ENCODE data around the gene PDCD1LG2.
"Not testable (repeated sequence)": the region's sequence is repeated elsewhere in the genome, so short reads cannot be mapped to it uniquely, and the experiment has no call there.

The PDCD1LG2 gene

DNA sequence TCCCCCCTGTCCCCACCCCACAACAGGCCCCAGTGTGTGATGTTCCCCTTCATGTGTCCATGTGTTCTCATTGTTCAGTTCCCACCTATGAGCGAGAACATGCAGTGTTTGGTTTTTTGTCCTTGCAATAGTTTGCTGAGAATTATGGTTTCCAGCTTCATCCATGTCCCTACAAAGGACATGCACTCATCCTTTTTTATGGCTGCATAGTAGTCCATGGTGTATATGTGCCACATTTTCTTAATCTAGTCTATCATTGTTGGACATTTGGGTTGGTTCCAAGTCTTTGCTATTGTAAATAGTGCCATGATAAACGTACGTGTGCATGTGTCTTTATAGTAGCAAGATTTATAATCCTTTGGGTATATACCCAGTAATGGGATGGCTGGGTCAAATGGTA is 15.6 kb upstream of the PDCD1LG2 start:
- not testable (repeated sequence) for DNase-seq

DNA sequence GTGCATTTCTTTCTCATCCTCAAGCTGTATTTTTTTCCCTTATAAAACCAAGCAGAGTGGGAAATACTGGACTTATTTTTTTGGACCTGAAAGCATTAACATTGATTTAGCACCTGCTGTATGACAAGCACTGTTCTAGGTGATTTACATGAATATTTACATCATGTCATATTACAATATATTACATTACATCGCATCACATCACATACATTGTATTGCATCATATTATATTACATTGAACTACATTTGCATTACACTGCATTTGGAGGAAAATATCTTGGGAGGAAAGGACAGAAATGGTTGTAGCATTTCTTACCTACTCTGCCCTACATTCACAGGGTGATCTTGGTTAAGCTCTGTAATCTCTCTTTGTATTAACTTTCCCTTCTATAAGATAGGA is 11.2 kb upstream of the PDCD1LG2 start:
- DNase-seq, result no peak

DNA sequence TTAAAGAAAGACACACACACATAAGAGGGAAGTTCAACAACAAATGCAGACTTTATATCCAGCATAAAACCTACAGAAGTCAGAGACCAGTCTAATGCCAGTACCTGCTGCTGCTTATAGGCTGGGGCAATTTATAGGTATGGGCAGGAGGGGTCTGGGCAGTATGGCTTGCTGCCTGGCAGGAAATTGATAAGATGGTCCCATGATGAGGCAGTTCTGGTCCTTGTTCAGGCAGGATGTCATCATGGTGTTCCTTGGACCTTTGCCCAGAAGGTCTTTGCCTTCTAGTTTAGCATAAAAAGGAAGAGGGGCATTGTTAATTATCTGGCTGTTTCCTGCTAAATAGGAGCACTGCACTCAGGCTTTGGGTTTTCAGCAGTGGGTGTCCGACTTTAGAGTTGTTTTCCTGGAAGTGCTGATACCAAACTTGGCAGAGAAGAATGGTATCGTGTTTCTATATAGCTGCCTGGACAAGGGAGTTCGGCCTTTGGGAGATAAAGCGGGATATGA is 10.4 kb upstream of the PDCD1LG2 start:
- DNase-seq, result no peak

DNA sequence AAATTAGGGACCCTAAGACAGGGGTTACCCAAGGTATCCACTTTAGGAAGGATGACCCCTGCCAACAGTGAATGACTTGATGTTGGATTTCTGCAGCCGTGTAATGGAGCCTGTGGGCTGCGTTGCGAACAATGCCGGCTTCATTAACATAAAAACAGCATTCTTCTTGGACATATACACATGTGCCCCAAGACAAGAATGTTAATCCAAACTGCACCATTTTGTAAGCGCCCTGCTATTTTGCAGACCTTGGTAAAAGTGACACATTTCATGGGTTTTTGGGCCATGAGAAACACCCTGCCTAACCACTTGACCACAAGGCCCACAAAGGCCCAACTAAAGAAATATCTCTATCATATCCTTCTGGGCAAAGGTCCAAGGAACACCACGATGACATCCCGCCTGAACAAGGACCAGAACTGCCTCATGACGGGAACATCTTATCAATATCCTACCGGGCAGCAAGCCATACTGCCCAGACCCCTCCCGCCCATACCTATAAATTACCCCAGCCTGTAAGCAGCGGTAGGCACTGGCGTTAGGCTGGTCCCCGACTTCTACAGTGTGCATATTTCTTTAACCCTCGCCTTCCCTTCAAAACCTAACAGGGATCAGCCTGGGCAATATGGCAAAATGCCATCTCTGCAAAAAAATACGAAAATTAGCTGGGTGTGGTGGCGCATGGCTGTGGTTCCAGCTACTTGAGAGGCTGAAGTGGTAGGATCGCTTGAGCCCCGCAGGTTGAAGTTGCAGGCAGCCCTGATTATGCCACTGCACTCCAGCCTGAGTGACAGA is 9.7 kb upstream of the PDCD1LG2 start:
- DNase-seq, result no peak

DNA sequence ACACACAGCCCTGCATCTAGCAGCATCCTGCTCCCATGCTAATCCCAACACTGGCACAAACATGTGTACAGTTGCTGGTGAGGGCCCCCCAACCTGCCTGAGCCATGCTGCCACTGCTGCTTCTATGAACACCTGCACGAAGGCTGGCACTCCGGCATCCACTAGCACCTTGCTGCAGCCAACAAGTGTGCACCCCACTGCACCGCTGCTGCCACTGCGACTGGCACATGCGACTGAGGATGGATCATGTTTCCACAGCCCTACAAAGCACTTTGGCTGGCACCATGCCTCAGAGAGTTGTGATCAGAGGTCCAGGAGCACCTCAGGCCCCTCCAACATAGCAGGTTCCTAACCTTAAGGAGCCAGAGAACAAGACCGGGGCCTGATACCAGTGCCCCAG is 7.8 kb upstream of the PDCD1LG2 start:
- no peak for DNase-seq

DNA sequence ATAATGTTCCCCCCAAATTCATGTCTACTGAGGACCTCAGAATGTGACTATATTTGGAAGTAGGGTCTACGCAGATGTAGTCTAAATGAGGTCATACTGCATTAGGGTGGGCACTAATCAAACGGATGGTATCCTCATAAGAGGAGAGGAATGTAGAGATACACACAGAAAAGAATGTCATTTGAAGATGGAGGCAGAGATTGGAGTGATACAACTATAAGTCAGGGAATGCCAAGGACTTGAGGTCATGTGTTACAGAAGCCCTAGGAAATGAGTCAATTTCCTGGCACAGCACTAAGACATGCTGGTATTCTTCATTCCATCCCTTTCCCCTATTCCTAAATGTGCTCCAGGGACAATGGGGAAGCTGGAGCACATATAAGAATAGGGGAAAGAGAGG is 758 bp upstream of the PDCD1LG2 start:
- no peak for DNase-seq

DNA sequence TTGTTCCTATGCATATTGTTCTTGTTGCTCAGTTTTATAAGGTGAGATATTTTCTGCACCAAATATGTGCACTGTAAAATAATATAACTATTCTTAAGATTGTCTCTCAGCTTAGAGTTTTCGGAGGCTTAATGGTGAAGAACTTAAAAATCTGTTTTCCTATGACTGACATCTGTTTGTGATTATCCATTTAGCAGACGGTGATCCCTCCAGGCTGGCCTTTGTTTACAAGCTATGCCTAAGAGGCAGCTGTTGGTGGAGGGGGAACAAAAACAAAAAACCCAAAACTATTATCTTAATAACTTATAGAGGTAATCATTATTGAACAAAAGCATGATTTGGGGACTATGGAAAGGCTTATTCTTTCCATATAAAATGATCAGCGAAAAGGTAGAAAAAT is 658 bp downstream of the PDCD1LG2 start:
- DNase-seq, result no peak

DNA sequence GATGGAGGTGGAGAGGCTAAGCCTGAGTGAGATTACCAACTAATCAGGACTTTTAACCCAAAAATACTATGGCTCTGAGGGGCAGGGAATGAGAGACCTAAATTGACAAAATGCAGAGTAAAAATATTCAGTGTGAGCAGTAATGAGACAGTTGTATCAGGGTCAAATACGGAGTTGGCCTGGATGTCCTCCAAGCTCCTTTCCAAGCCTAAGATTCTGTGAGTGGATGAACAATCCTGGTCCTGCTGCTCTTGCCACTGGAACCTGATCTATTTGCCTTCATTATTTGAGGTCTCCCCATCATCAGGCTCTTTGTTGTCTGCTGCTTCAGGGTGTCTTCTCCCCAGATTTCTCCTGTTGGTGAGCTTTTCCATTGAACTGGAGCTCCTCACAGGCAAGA is 1.1 kb downstream of the PDCD1LG2 start:
- no peak for DNase-seq

DNA sequence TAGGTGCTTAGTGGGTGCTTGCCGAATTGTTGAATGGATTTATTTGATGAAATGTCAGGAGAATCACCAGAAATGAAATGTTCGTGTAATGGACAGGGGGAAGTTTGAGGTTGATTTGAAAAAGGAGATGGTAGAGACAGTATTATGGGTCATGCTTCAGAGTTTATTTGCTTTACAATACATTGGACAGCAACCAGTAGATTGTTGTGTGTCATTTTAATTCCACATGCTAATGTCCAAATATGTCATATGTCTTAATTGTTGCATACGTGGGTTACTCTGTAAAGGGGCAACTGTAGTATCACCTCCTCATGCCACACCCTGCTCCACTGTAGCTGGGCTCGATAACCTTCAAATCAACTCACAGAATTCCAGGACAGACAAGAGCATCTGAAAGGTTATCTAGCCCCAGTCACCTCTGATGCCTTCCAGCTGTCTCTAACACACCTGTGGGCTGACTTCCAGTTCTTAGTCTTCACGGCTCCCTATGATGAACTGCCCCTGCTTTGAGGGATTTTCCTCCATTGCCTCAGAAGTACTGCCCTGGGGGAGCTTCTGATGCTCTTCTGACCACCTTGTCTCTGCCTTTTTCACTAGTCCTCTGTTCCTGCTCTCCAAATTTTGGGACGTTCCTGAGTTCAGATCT is 1.7 kb downstream of the PDCD1LG2 start:
- DNase-seq, result no peak

DNA sequence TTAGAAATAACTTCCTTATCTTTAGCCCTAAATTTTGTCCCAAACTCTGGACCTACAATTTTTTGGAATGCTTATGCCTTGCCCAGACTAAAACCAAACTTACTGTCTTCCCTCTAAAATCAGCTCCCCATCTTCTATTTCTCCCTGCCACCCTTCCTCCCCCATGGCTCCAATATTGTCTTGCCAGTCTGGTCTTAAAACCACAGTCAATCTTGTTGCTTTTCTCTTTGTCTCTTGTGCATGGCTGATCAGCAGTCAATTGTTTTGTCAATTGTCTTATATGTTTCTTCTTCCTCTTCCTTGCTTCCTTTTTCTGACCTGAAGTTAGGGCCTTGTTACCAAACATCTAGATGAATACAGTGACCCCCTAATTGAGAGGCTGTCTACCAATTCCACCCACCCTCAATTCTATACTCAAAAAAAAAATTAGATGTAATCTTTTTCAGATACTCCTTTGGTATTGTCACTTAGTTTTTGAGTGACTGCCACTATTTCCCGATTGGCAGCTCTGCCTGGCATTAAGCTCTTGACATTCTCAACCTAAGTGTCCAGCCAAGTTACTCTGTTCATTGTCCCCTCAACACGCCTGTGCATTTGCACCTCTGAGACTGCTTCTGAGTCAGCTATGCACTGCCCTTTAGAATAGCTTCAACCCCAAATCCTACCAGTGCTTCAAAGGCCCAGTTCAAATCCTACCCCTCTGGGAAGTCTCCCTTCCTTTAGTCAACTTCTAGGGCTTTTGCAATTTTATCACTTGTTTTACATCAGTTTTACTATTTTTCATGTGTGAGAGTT is 2.5 kb downstream of the PDCD1LG2 start:
- no peak for DNase-seq

DNA sequence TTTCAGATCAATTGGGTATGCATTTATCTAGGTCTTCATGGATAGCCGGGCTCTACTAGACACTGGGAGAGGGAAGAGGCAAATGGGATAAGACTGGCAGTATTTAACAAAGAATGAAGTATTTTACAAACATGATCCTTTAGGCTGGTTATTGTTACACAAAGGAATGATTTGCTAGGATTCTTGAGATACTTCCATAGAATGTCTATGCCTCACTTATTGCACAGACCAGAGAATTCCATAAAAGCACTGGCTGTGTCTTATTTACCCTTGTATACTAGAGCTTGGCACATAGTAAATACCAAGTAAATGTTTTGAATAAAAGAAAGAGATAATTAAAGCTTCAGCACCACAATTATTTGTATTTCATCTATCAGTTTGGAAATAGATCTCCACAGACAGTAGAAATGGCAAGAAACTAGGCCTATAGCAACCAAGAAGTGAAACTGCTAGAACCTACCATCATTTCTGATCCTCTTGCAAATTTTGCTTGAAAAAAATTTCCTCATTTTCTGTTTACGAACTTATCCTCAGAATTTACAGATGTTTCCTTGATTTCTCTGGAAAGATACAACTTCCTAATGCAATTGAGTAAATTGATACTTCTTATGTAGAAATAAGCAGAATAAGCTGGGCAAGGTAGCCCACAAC is 3.8 kb downstream of the PDCD1LG2 start:
- DNase-seq, result no peak

DNA sequence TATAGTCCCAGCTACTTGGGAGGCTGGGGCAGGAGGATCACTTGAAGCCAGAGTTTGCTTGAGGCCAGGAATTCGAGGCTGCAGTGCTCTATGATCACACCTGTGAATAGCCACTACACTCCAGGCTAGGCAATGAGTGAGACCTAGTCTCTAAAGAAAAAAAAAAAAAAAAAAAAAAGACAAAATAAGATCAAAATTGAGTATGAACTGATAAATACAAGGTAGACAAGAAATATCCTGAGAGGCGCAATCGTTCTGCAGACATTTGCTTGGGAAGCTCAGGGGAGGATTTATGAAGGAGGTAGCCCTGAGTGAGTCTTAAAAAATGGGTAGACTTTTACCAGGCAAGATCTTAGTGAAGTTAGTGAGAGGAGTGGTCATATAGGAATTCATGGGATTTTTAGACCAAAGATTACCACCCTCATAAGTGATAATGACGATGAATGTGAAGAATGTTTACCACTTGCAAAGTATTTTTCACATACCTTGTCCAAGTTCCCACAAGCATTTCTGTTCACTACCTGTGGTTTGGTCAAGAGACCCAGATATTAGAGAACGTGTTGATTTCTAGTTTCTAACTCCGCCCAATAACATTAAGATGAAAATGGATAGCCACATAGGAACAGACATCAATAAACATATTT is 4.4 kb downstream of the PDCD1LG2 start:
- no peak for DNase-seq

DNA sequence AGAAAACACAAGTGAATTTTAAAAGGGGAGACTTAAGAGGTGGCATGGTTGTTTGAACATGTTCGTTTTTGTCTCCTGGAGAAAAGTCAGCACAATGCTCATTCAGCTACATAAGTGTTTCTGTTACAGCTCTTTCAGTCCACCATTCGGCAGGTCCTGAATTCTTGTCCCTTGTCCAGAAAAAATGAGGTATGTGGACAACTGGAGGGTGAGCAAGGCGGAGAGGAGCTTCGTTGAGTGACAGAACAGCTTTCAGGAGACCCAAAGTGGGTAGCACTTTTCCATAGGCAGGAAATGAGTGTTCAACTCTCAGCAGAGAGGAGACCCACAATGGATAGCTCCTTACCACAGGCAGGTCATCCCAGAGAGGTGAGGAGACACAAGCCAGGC is 4.9 kb downstream of the PDCD1LG2 start:
- no peak for DNase-seq

DNA sequence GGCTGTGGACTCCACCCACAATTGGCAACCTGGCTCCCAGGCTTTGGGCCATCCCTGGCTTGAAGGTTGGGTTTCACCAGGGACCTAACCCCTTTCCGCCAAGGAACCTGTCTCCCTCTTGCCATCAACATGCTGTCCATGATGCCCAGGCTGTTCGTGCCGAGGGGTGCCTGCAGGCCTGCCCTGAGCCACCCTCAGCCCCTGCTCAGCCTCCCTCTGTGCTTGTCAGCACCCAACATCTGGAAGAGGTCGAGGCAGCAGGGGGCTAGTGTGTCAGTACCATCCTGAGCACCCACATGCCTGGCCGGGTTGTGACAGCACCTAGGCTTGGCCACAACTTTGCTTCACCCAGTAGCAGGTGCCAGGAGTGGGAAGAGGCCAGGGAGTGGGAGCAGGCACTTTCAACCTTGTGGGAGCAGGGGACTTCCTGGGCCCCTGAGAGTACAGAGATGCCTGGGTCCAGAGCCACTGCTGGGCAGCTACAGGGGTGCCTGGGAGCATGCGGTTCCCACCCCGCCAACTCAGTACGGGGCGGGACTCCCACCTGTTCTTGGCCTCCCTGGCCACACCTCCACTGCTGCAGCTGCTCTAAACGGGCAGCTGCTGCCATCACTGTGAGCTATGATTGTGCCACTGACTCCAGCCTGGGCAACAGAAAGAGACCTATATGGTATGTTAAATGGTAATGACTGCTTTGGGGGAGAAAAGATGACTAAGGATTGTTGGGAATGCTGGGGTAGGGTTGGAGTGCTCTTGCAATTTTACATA is 6.3 kb downstream of the PDCD1LG2 start:
- no peak for DNase-seq

DNA sequence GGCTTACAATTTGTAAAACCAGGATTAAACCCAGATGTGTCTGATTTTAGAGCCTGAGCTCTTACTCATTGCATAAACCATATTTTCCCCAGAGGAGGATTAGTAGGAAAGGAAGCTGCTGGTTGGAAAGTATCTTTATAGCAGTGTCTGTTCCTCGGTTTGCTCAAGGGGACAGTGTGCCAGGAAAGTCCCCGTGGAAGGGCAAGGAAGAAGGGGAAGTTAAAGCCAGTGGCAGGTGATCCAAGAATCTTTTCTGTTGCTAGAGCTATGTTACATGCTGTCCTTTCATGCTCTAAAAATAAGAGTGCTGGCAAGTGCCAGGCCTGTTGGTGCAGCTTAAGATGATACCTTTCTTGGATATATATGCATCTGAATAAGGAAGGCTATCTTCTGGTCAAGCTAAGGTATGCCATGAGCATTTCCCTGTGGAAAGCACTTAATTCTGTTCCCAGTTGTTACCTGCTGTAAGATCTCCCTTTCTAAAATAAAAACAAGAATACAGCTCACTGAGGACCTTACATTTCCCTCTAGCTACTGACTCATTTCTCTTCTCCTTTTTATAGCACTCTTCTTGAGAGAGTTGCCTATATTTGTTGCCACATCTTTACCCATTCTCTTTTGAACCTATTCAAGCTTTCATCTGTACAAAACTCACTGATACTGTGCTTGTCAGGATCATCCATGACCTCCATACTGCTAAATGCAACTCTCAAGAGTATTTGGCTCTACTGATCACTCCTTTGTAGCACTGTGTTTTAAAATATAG is 8.0 kb downstream of the PDCD1LG2 start:
- DNase-seq, result no peak

DNA sequence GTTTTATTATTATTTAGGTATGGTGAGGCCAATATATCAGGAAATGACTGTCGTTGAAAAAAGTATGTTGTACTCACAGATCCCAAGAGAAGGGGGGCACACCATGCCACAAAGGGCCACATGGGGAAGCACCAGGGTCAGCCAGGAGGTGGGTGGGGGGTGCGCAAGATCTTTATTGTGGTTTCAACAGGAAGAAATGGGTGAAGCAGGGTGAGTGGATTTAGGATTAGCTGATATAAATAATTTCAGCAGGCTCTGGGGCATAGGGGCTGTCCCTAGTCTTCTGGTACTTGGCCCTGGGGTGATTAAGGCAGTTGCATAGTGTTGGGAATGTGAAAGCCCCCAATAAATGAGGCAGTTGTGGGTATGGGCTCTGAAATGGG is 8.6 kb downstream of the PDCD1LG2 start:
- no peak for DNase-seq

DNA sequence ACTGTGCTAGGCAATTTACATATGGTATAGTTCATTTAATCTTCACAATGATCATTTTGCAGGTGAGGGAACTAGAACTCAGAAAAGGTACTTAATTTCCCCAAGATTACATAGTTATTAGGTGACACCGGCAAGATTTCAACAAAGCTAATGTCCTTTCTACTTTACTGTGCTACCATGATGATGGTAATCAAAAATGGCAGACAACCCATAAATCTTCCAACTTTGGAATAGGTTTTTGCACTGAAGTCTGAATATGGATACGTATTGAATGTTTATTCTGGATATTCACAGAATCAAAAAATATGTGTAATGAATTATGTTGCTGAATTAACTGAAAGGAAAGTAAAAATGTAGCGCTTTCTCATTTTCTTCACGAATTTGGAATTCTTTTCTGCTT is 13.8 kb downstream of the PDCD1LG2 start:
- DNase-seq, result no peak

DNA sequence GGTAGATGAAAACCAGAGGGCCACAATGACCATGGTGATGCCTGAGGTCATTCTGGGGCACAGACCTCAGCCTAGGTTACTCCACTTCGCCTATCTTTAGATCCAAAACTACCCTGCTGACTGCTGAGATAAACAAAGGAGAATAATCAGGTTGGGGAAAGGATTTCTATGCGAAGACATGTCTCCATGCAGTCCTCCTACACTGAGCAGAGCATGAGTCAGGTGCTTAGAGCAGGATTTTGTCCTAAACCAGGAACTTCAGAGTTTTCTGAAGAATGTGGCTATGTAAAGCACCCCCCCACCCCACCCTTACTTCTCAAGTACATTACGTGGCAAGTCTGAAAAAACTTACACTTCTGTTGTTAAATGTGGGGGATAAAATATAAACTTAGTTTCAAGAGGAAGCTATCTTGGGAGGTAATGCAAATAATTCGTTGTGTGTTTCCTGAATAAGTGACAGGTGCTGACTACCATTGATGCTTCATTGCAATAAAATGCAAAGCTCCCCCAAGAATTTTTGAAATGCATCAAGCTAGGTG is 19.4 kb downstream of the PDCD1LG2 start:
- no peak for DNase-seq

DNA sequence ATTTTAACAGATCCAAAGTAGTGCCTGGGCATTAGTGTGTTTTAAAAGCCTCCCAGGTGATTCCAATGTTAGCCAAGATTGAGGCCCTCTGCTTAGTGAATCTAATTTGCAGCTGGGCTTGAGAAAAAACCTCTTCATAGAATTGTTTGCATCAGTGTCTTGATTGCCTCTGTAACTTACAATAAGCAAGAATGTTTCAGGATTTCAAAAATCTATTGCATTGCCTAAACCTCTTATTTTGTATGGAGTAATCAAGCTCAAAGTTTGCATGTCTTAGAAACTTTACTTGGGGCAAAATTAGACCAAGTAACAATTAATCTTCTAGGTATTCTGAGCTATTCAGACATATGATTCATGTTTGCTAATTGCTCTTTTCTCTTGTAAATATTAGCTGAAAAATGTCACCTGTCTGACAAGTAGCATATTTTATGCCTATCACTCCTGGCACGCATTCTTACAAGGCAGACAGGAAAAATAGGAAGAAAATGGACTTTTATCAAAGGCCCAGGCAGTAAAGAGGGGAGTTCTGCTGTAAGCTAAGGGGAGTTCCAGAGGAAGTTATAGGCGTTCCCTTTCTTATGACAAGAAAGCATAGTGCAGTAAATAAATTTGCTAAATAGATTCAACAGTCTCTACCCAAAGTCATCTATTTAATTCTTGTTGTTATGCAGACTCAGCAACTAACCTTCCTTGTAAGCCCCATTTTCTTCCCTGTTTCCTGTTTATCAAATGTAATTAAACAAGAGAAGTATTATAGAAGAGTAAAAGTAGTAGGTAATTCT is 21.0 kb downstream of the PDCD1LG2 start:
- no peak for DNase-seq

DNA sequence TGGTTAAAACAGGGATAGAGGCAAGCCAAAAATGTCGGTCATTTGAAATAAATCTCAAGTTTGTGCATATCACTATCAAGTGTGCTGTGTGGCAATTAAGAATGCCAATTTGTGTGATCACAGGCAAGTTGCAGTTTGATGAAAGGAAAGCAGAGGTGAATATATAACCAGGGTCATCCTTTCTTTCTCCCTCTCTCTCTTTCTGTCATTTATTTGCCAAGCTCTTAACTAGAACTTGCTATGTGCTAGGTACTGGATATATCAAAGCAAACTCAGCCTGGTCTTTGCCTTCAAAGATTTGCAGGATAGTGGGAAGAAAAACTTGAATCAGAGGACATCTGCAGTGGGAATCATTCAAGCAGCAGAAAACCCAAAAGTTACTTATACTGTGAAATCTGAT is 22.0 kb downstream of the PDCD1LG2 start:
- no peak for DNase-seq

Measured in GOT3 (cell line).